ENCODE measurements around the gene EFNB2.

DNA sequence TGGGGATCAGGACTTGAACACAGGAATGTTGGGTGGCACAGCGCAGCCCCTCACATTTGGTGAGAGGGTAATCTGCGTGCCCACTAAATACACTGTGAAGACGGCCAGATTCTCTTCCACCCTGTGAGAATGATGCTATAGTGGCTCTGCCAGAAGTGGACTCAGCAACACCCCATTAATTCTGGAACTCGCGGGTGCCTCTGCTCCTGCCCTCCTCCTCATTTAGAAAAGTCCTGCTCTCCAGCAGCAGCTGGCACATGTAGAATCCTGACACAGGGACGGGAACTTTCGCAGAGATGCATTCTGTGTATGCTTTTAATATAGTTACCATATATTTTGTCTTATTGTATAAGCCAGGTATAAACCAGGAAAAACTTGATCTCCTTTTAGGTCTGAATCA, 57.3 kb downstream of the EFNB2 start:
- TF ChIP-seq, protein P1, sequence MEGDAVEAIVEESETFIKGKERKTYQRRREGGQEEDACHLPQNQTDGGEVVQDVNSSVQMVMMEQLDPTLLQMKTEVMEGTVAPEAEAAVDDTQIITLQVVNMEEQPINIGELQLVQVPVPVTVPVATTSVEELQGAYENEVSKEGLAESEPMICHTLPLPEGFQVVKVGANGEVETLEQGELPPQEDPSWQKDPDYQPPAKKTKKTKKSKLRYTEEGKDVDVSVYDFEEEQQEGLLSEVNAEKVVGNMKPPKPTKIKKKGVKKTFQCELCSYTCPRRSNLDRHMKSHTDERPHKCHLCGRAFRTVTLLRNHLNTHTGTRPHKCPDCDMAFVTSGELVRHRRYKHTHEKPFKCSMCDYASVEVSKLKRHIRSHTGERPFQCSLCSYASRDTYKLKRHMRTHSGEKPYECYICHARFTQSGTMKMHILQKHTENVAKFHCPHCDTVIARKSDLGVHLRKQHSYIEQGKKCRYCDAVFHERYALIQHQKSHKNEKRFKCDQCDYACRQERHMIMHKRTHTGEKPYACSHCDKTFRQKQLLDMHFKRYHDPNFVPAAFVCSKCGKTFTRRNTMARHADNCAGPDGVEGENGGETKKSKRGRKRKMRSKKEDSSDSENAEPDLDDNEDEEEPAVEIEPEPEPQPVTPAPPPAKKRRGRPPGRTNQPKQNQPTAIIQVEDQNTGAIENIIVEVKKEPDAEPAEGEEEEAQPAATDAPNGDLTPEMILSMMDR (IDR thresholded peaks at IDR 0.05) = no peak
- TF ChIP-seq POLR2A (IDR thresholded peaks at IDR 0.05) = no peak
